H1 (cell line): ENCODE measurements around the gene MCF2L2. TPM values are rescaled to one million over a fixed set of nuclear protein-coding genes. Genes with fewer than 3 reads are reported as not detected.

ENCODE experiments used
- CTCF ChIA-PET: fragments of 300-600 bp; sonication (Branson Sonifier 250); formaldehyde crosslinking; loops from one replicate; lab custom pipeline; 2021; ENCODE audit not compliant: partially characterized antibody; lab: Charles Lee
- POLR2A ChIA-PET: fragments of 300-600 bp; sonication (Branson Sonifier 250); formaldehyde crosslinking; loops from one replicate; lab custom pipeline; 2021; ENCODE audit warnings: inconsistent platforms; ENCODE audit not compliant: partially characterized antibody; lab: Charles Lee
- DNase-seq, 2 experiments: peaks; one replicate each; pipeline versions ENCODE4 v3.0.0 to v3.0.0-alpha.2; 2010 to 2022; ENCODE audit warnings: low spot score in 2 of 2, low read depth in 1 of 2, mixed read lengths in 1 of 2
- FAIRE-seq: peaks from 2 replicates; lab custom pipeline; 2011; peaks lifted over from hg19 to GRCh38; lab: Jason Lieb, UNC
- H2AFZ ChIP-seq: 2 replicates; pipeline ENCODE4 v1.8.1; 2012; ENCODE audit warnings: low read length, inconsistent platforms
- H2AK5ac ChIP-seq: 2 replicates; pipeline ENCODE4 v1.6.1; 2013; ENCODE audit warnings: low read depth, low read length
- H2BK120ac ChIP-seq: replicated peaks from 2 replicates; pipeline ENCODE3; 2013; ENCODE audit warnings: low read depth, low read length, inconsistent platforms
- H2BK12ac ChIP-seq: 2 replicates; pipeline ENCODE4 v1.6.1; 2013; ENCODE audit warnings: low read depth, low read length
- H2BK15ac ChIP-seq: 2 replicates; pipeline ENCODE4 v1.6.1; 2013; ENCODE audit warnings: low read length
- H2BK20ac ChIP-seq: 2 replicates; pipeline ENCODE4 v1.6.1; 2013; ENCODE audit warnings: low read length
- H2BK5ac ChIP-seq: 2 replicates; pipeline ENCODE4 v1.6.1; 2013; ENCODE audit warnings: low read depth, low read length
- H3K14ac ChIP-seq: 2 replicates; pipeline ENCODE4 v1.6.1; 2013; ENCODE audit warnings: inconsistent platforms; ENCODE audit not compliant: insufficient read length
- H3K18ac ChIP-seq: 2 replicates; pipeline ENCODE4 v1.6.1; 2013; ENCODE audit warnings: low read length; ENCODE audit errors: extremely low read depth
- H3K23ac ChIP-seq: 2 replicates; pipeline ENCODE4 v1.6.1; 2013; ENCODE audit warnings: inconsistent platforms; ENCODE audit not compliant: insufficient read length
- H3K23me2 ChIP-seq: 2 replicates; pipeline ENCODE4 v1.6.1; 2013; ENCODE audit warnings: low read depth, low read length
- H3K27ac ChIP-seq: 2 replicates; pipeline ENCODE4 v1.6.1; 2011; ENCODE audit warnings: low read depth, low read length, inconsistent platforms
- H3K27me3 ChIP-seq, 4 experiments: replicated peaks in 1 of 4; 1 replicate in 1 of 4; 2 replicates in 3 of 4; pipeline versions ENCODE4 v1.6.1 to v1.8.1; 2011 to 2013; ENCODE audit warnings: low read length in 3 of 4, mild to moderate bottlenecking in 3 of 4, inconsistent platforms in 2 of 4, mixed read lengths in 2 of 4, moderate library complexity in 1 of 4; ENCODE audit not compliant: control insufficient read depth in 3 of 4, insufficient read depth in 3 of 4; ENCODE audit errors: extremely low read depth in 1 of 4
- H3K36me3 ChIP-seq, 4 experiments: 2 replicates each; pipeline versions ENCODE4 v1.6.1 to v1.8.1; 2011 to 2013; ENCODE audit warnings: mild to moderate bottlenecking in 4 of 4, low read length in 3 of 4, moderate library complexity in 2 of 4, control low read depth in 1 of 4, inconsistent platforms in 1 of 4; ENCODE audit not compliant: insufficient read depth in 4 of 4, control insufficient read depth in 2 of 4
- H3K4ac ChIP-seq: replicated peaks from 2 replicates; pipeline ENCODE3; 2013; ENCODE audit warnings: low read length, low read depth, mixed read lengths, inconsistent platforms; ENCODE audit not compliant: insufficient read length
- H3K4me1 ChIP-seq, 4 experiments: replicated peaks in 1 of 4; 1 replicate in 1 of 4; 2 replicates in 3 of 4; pipeline versions ENCODE4 v1.6.1 to v1.8.1; 2011 to 2013; ENCODE audit warnings: low read length in 3 of 4, inconsistent platforms in 2 of 4, mixed read lengths in 1 of 4; ENCODE audit not compliant: insufficient read depth in 4 of 4, control insufficient read depth in 3 of 4
- H3K4me2 ChIP-seq, 2 experiments: 2 replicates each; pipeline versions ENCODE4 v1.6.1 to v1.8.1; 2011 to 2013; ENCODE audit warnings: low read depth in 2 of 2, low read length in 2 of 2, control low read depth in 1 of 2, inconsistent platforms in 1 of 2, mild to moderate bottlenecking in 1 of 2; ENCODE audit not compliant: insufficient read depth in 1 of 2
- H3K4me3 ChIP-seq, 4 experiments: fragments of 200-600, 300-600 bp in 1 of 4; sonication (generic), shearing (Covaris generic), sonication (Bioruptor Twin) in 1 of 4; 2 replicates each; pipeline versions ENCODE4 v1.5.1 to v1.8.1; 2011 to 2016; ENCODE audit warnings: low read length in 4 of 4, low read depth in 3 of 4, control low read depth in 2 of 4, inconsistent platforms in 2 of 4, mild to moderate bottlenecking in 2 of 4, mixed read lengths in 1 of 4, moderate library complexity in 1 of 4; ENCODE audit not compliant: insufficient read depth in 2 of 4; ENCODE audit errors: extremely low read depth in 1 of 4
- H3K56ac ChIP-seq: replicated peaks from 2 replicates; pipeline ENCODE3; 2013; ENCODE audit warnings: low read depth, mild to moderate bottlenecking, mixed read lengths, low read length, inconsistent platforms; ENCODE audit not compliant: insufficient read length
- H3K79me1 ChIP-seq: 2 replicates; pipeline ENCODE4 v1.6.1; 2013; ENCODE audit warnings: low read depth, low read length, control low read depth
- H3K79me2 ChIP-seq, 2 experiments: 2 replicates each; pipeline versions ENCODE4 v1.6.1 to v1.8.1; 2012 to 2013; ENCODE audit warnings: low read length in 2 of 2, mild to moderate bottlenecking in 2 of 2, inconsistent platforms in 1 of 2; ENCODE audit not compliant: insufficient read depth in 2 of 2, control insufficient read depth in 1 of 2
- H3K9ac ChIP-seq, 4 experiments: replicated peaks in 1 of 4; 1 replicate in 1 of 4; 2 replicates in 3 of 4; pipeline versions ENCODE4 v1.6.1 to v1.8.1; 2011 to 2013; ENCODE audit warnings: low read depth in 3 of 4, low read length in 3 of 4, control low read depth in 2 of 4, mild to moderate bottlenecking in 2 of 4, moderate library complexity in 2 of 4, inconsistent platforms in 1 of 4; ENCODE audit errors: extremely low read depth in 1 of 4
- H3K9me3 ChIP-seq, 2 experiments: 2 replicates each; pipeline versions ENCODE4 v1.6.1 to v1.8.1; 2012 to 2013; ENCODE audit warnings: mild to moderate bottlenecking in 2 of 2, moderate library complexity in 2 of 2, control low read depth in 1 of 2, inconsistent platforms in 1 of 2, low read depth in 1 of 2, low read length in 1 of 2, mixed read lengths in 1 of 2; ENCODE audit not compliant: insufficient read depth in 2 of 2
- H4K20me1 ChIP-seq, 2 experiments: replicated peaks in 1 of 2; 2 replicates each; pipeline versions ENCODE3 to v1.8.1; 2011 to 2013; ENCODE audit warnings: inconsistent platforms in 2 of 2, low read length in 2 of 2, mild to moderate bottlenecking in 1 of 2; ENCODE audit not compliant: insufficient read depth in 2 of 2, control insufficient read depth in 1 of 2
- H4K5ac ChIP-seq: 2 replicates; pipeline ENCODE4 v1.6.1; 2013; ENCODE audit warnings: low read length, low read depth, mixed read lengths, inconsistent platforms; ENCODE audit not compliant: insufficient read length
- H4K8ac ChIP-seq: 2 replicates; pipeline ENCODE4 v1.8.0; 2013; ENCODE audit warnings: mild to moderate bottlenecking, moderate library complexity, low read length, inconsistent platforms; ENCODE audit not compliant: insufficient read depth; ENCODE audit errors: extremely low read depth
- H4K91ac ChIP-seq: replicated peaks from 2 replicates; pipeline ENCODE3; 2013; ENCODE audit warnings: low read length, mixed read lengths, inconsistent platforms; ENCODE audit not compliant: insufficient read length
- CBX5 ChIP-seq: fragments of 300-800, 300-1000 bp; sonication (generic); IDR thresholded peaks from 2 replicates; pipeline ENCODE4 v1.7.1; 2016; ENCODE audit warnings: antibody characterized with exemption, low read length, low read depth
- GTF2F1 ChIP-seq: IDR thresholded peaks from 2 replicates; pipeline ENCODE4 v1.6.1; 2012; ENCODE audit warnings: low read depth, low read length, improper control_type of control experiment, borderline replicate concordance
- HDAC2 ChIP-seq, 2 experiments: fragments of 300-600 bp in 1 of 2; sonication (generic) in 1 of 2; IDR thresholded peaks; 2 replicates each; pipeline ENCODE4 v1.6.1; 2011 to 2012; ENCODE audit warnings: low read depth in 2 of 2, low read length in 2 of 2, mild to moderate bottlenecking in 2 of 2, moderate library complexity in 2 of 2, borderline replicate concordance in 1 of 2, inconsistent platforms in 1 of 2
- HDAC6 ChIP-seq: IDR thresholded peaks from one replicate; pipeline ENCODE4 v1.7.1; 2012; ENCODE audit warnings: low read depth, mild to moderate bottlenecking, inconsistent platforms, low read length, moderate library complexity
- JUND ChIP-seq: IDR thresholded peaks from 2 replicates; pipeline ENCODE4 v1.6.1; 2011; ENCODE audit warnings: mild to moderate bottlenecking, improper control_type of control experiment, low read length
- KDM4A ChIP-seq: IDR thresholded peaks from one replicate; pipeline ENCODE4 v1.7.1; 2012; ENCODE audit warnings: low read depth, mild to moderate bottlenecking, moderate library complexity, low read length, inconsistent platforms; ENCODE audit not compliant: severe bottlenecking
- MAFK ChIP-seq: IDR thresholded peaks from 2 replicates; pipeline ENCODE4 v1.6.1; 2012; ENCODE audit warnings: low read depth, mild to moderate bottlenecking, improper control_type of control experiment, low read length
- RFX5 ChIP-seq: IDR thresholded peaks from 2 replicates; pipeline ENCODE4 v1.6.1; 2011; ENCODE audit warnings: low read depth, low read length, improper control_type of control experiment, borderline replicate concordance
- SAP30 ChIP-seq: fragments of 300-600 bp; sonication (generic); IDR thresholded peaks from 2 replicates; pipeline ENCODE4 v1.7.1; 2012; ENCODE audit warnings: low read length, moderate library complexity, mild to moderate bottlenecking, inconsistent platforms; ENCODE audit not compliant: insufficient read depth, insufficient replicate concordance
- TAF7 ChIP-seq: optimal IDR thresholded peaks from 2 replicates; pipeline ENCODE3; 2011; ENCODE audit warnings: low read depth, mild to moderate bottlenecking, inconsistent platforms, low read length, moderate library complexity, borderline replicate concordance
- WGBS, 2 experiments: shearing (Covaris generic) in 1 of 2; methylation state at CpG; one replicate each; pipeline versions ENCODE4 v1.1.6 to v1.1.7; 2013 to 2015; ENCODE audit warnings: low lambda C conversion rate in 2 of 2, mixed read lengths in 2 of 2, inconsistent platforms in 1 of 2, low coverage in 1 of 2, missing lambda C conversion rate in 1 of 2; ENCODE audit not compliant: insufficient replicate concordance in 2 of 2, insufficient coverage in 1 of 2, insufficient read length in 1 of 2; ENCODE audit errors: extremely low coverage in 1 of 2, missing lambda C conversion rate in 1 of 2; 5-methylcytosine and 5-hydroxymethylcytosine counted together
- polyA plus RNA-seq, 7 experiments: library from polyadenylated mRNA; depleted of rRNA in 3 of 7; stranded (reverse) in 5 of 7; unstranded in 2 of 7; fragments of >200 nt in 5 of 7; fragments of 200-250 nt in 2 of 7; gene quantifications; 1 replicate in 5 of 7; 2 replicates in 1 of 7; 4 replicates in 1 of 7; pipeline versions ENCODE4 v1.2.1 to v1.2.3, GENCODE V29; 2011 to 2013; ENCODE audit warnings: missing spikeins in 2 of 7, mixed read lengths in 2 of 7
- total RNA-seq: library from RNA; stranded (reverse); fragmentation: NEBNext Ultra II Directional; extraction: Animal tissue kit (Norgen Biotek cat#: 25700); gene quantifications from 2 replicates; pipeline ENCODE4 v1.2.1, GENCODE V29; 2021

The MCF2L2 gene
- total and polyA plus RNA-seq, 2 of the 8 experiments (the other 6 are each of a cell fraction or from before 2014, with no cell fraction given) = 4.1 to 13.7 TPM

DNA sequence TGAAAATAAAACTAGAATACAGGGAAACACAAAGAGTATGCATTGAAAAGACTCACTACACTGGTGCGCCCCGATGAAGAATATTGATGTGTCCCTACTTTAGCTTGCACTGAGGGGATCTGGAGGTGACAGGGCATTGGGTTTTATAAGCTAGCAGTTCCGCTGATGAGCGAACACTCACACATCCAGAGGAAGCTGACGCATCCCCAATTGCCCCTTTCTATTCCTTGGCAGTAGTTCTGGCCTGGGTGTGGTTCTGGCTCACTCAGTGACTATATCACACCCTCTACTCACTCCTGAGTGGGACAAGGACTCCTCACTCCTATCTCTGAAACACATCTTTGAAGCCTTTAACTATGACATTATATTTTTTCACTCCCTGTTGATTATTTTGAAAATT, 104.3 kb downstream of the MCF2L2 start:
- Histone ChIP-seq H2AK5ac (no peak overlapping the region), H3K79me2 (no peaks in the 10 kb centered on the region), H4K8ac (no peak overlapping the region), H3K9ac (no peak overlapping the region), H3K4me2 (no peak overlapping the region), H3K27ac (no peak overlapping the region), H2BK120ac (no peak overlapping the region), H3K23ac (no peak overlapping the region), H2BK12ac (no peak overlapping the region), H3K79me1 (no peaks in the 10 kb centered on the region), H4K20me1 (no peaks in the 10 kb centered on the region), H3K4me3 (no peak overlapping the region), H2BK15ac (no peak overlapping the region), H4K5ac (no peak overlapping the region), H2BK5ac (no peak overlapping the region), H3K18ac (no peak overlapping the region), H3K23me2 (no peaks in the 10 kb centered on the region), H2BK20ac (no peak overlapping the region), H3K4ac (no peak overlapping the region), H4K91ac (no peak overlapping the region), H3K14ac (no peak overlapping the region), H3K36me3 (no peaks in the 10 kb centered on the region; a peak in 1 of 8 replicates), H3K9me3 (no peaks in the 10 kb centered on the region), H2AFZ (no peak overlapping the region), H3K27me3 (no peaks in the 10 kb centered on the region), H3K4me1 (peaks cover 0 to 4% (median 0%) of the 10 kb centered on the region in 4 experiments; a peak in 2 of 7 replicates), H3K56ac (no peak overlapping the region)
- FAIRE-seq (no peak), DNase-seq (no peak)
- no peak for TF ChIP-seq KDM4A
- TF ChIP-seq TAF7 = no peak
- TF ChIP-seq GTF2F1 = no peak
- TF ChIP-seq HDAC6 = no peak
- TF ChIP-seq HDAC2 (IDR thresholded peaks at IDR 0.05; ENCODE audit: borderline replicate concordance in 1 of 2, low read depth in 2 of 2, low read length in 2 of 2) = no peak
- TF ChIP-seq CBX5 = no peak
- no peak for TF ChIP-seq RFX5
- TF ChIP-seq MAFK = no peak
- TF ChIP-seq SAP30 = no peak
- TF ChIP-seq JUND = no peak
- WGBS, 2 experiments = 95% methylated on average over 5 of the region's 5 CpGs; no CpG with 5 or more reads in 1 of the 2 experiments
- CTCF ChIA-PET = interaction anchor here (0.7 to 1.0 kb wide), 2 partner anchors 8 to 407 kb away, joined by 3 read pairs; no protein-coding TSS in a partner anchor
- POLR2A ChIA-PET = interaction anchor here (0.6 kb wide), 1 partner anchor 61 kb away, joined by 3 read pairs; no protein-coding TSS in a partner anchor
